SK-N-SH (cell line): ENCODE results near the gene DNAJC5. TPM values are rescaled to one million over a fixed set of nuclear protein-coding genes. Genes with fewer than 3 reads are reported as not detected.
"Not testable (repeated sequence)": the region's sequence is repeated elsewhere in the genome, so short reads cannot be mapped to it uniquely, and the experiment has no call there.

Source experiments
- CTCF ChIA-PET: fragments of 300-600, 350-600 bp; formaldehyde crosslinking; extraction: SDS; loops from one replicate; lab custom pipeline; 2021; lab: Yijun Ruan, JAX
- POLR2A ChIA-PET: fragments of 350-600 bp; sonication (Branson Sonifier 250); formaldehyde crosslinking; extraction: SDS; loops from one replicate; lab custom pipeline; 2020; ENCODE audit warnings: antibody characterized with exemption, inconsistent platforms; lab: Yijun Ruan, JAX
- DNase-seq: peaks from one replicate; pipeline ENCODE4 v3.0.0; 2012
- H2AFZ ChIP-seq: fragments of 200-600 bp; sonication (generic); 2 replicates; pipeline ENCODE4 v1.8.1; 2016; ENCODE audit warnings: antibody characterized with exemption, mild to moderate bottlenecking, low read depth
- H3F3A ChIP-seq: fragments of 200-600 bp; sonication (generic); replicated peaks from 2 replicates; pipeline ENCODE3; 2016; ENCODE audit warnings: antibody characterized with exemption, mild to moderate bottlenecking; ENCODE audit not compliant: insufficient read depth
- H3K27ac ChIP-seq, 2 experiments: fragments of 200-500 bp in 1 of 2; fragments of 200-600 bp in 1 of 2; sonication (Bioruptor generic) in 1 of 2; sonication (generic), shearing (Covaris generic) in 1 of 2; 2 replicates each; pipeline versions ENCODE4 v1.5.1 to v1.6.1; 2014 to 2016; ENCODE audit warnings: low read depth in 2 of 2, inconsistent platforms in 1 of 2, low read length in 1 of 2, mild to moderate bottlenecking in 1 of 2, mixed read lengths in 1 of 2
- H3K27me3 ChIP-seq: fragments of 200-600 bp; sonication (generic), shearing (Covaris generic); 2 replicates; pipeline ENCODE4 v1.6.1; 2016; ENCODE audit warnings: mixed run types; ENCODE audit not compliant: insufficient read depth
- H3K36me3 ChIP-seq, 2 experiments: fragments of 200-500 bp in 1 of 2; fragments of 200-600 bp in 1 of 2; sonication (Bioruptor generic) in 1 of 2; sonication (generic) in 1 of 2; replicated peaks in 1 of 2; 2 replicates each; pipeline versions ENCODE3 to v1.5.1; 2014 to 2016; ENCODE audit warnings: low read length in 1 of 2, mild to moderate bottlenecking in 1 of 2; ENCODE audit not compliant: insufficient read depth in 2 of 2, control insufficient read depth in 1 of 2
- H3K4me1 ChIP-seq, 2 experiments: fragments of 200-500 bp in 1 of 2; fragments of 200-600 bp in 1 of 2; sonication (Bioruptor generic) in 1 of 2; sonication (generic), shearing (Covaris generic) in 1 of 2; 2 replicates each; pipeline versions ENCODE4 v1.5.1 to v1.6.1; 2014 to 2016; ENCODE audit warnings: low read depth in 1 of 2, low read length in 1 of 2, mixed run types in 1 of 2; ENCODE audit not compliant: insufficient read depth in 2 of 2, control insufficient read depth in 1 of 2
- H3K4me2 ChIP-seq: fragments of 200-600 bp; sonication (generic), shearing (Covaris generic); 2 replicates; pipeline ENCODE4 v1.6.1; 2017; ENCODE audit warnings: mixed run types
- H3K4me3 ChIP-seq, 2 experiments: fragments of 200-500 bp in 1 of 2; fragments of 200-600 bp in 1 of 2; sonication (Bioruptor generic) in 1 of 2; sonication (generic), shearing (Covaris generic) in 1 of 2; 2 replicates each; pipeline versions ENCODE4 v1.5.1 to v1.8.1; 2014 to 2016; ENCODE audit warnings: low read depth in 2 of 2, inconsistent platforms in 1 of 2, low read length in 1 of 2, mild to moderate bottlenecking in 1 of 2, mixed read lengths in 1 of 2, moderate library complexity in 1 of 2
- H3K79me2 ChIP-seq: fragments of 200-600 bp; sonication (generic); 2 replicates; pipeline ENCODE4 v1.8.1; 2017; ENCODE audit warnings: mild to moderate bottlenecking; ENCODE audit not compliant: insufficient read depth
- H3K9ac ChIP-seq: fragments of 200-600 bp; sonication (generic); 2 replicates; pipeline ENCODE4 v1.6.1; 2017; ENCODE audit warnings: mixed run types
- H3K9me2 ChIP-seq: fragments of 200-600 bp; sonication (generic); 2 replicates; pipeline ENCODE4 v1.6.1; 2017; ENCODE audit warnings: mixed run types
- H3K9me3 ChIP-seq: fragments of 200-600 bp; sonication (generic); 2 replicates; pipeline ENCODE4 v1.6.1; 2017; ENCODE audit warnings: mixed run types, mild to moderate bottlenecking, moderate library complexity
- H4K20me1 ChIP-seq: fragments of 200-600 bp; sonication (generic); 2 replicates; pipeline ENCODE4 v1.6.1; 2017; ENCODE audit warnings: mild to moderate bottlenecking, mixed run types; ENCODE audit not compliant: insufficient read depth
- ELF1 ChIP-seq: IDR thresholded peaks from 2 replicates; pipeline ENCODE4 v1.4.0; 2012
- EP300 ChIP-seq, 2 experiments: IDR thresholded peaks; 2 replicates each; pipeline versions ENCODE4 v1.4.0 to v1.6.1; 2012; ENCODE audit warnings: borderline replicate concordance in 1 of 2, low read depth in 1 of 2, low read length in 1 of 2
- EZH2phosphoT487 ChIP-seq: fragments of 200-600 bp; sonication (generic); IDR thresholded peaks from 2 replicates; pipeline ENCODE4 v1.6.1; 2017; ENCODE audit warnings: low read depth, mixed run types, mild to moderate bottlenecking, antibody characterized with exemption, moderate library complexity, borderline replicate concordance
- FOSL2 ChIP-seq: IDR thresholded peaks from 2 replicates; pipeline ENCODE4 v1.4.0; 2012; ENCODE audit warnings: low read depth, mild to moderate bottlenecking, moderate library complexity, borderline replicate concordance
- GATA2 ChIP-seq: sonication (generic); formaldehyde crosslinking; IDR thresholded peaks from 2 replicates; pipeline ENCODE4 v1.5.0; 2020; ENCODE audit warnings: mild to moderate bottlenecking, missing genetic modification reagents
- NFIC ChIP-seq: IDR thresholded peaks from 2 replicates; pipeline ENCODE4 v1.4.0; 2012; ENCODE audit warnings: borderline replicate concordance
- NRF1 ChIP-seq: IDR thresholded peaks from 2 replicates; pipeline ENCODE4 v1.6.1; 2012; ENCODE audit warnings: low read depth, mild to moderate bottlenecking, low read length
- POLR2AphosphoS5 ChIP-seq: IDR thresholded peaks from 2 replicates; pipeline ENCODE4 v1.6.1; 2012; ENCODE audit warnings: low read depth, low read length
- RCOR1 ChIP-seq: fragments of 150-350 bp; IDR thresholded peaks from 2 replicates; pipeline ENCODE4 v1.6.1; 2017; ENCODE audit warnings: antibody characterized with exemption, low read length
- RXRA ChIP-seq: IDR thresholded peaks from 2 replicates; pipeline ENCODE4 v1.4.0; 2012; ENCODE audit warnings: low read depth, mild to moderate bottlenecking, borderline replicate concordance
- SMC3 ChIP-seq: IDR thresholded peaks from 2 replicates; pipeline ENCODE4 v1.6.1; 2012; ENCODE audit warnings: low read depth, low read length, improper control_type of control experiment
- TCF12 ChIP-seq: IDR thresholded peaks from 2 replicates; pipeline ENCODE4 v1.4.0; 2012
- WGBS: methylation state at CpG from one replicate; pipeline ENCODE4 v1.1.6; 2017; ENCODE audit warnings: low lambda C conversion rate; 5-methylcytosine and 5-hydroxymethylcytosine counted together
- polyA plus RNA-seq, 3 experiments: library from polyadenylated mRNA; depleted of rRNA; stranded (reverse); fragments of >200 nt; gene quantifications; 2 replicates each; pipeline ENCODE4 v1.2.3, GENCODE V29; 2012
- TF ChIP-seq, protein P1 (sequence below): IDR thresholded peaks from 2 replicates; pipeline ENCODE4 v1.6.1; 2012; ENCODE audit warnings: mild to moderate bottlenecking, low read depth, low read length, moderate library complexity

DNAJC5 gene
- polyA plus RNA-seq, 1 of the 3 experiments (the other 2 are of a cell fraction), result 24.2 TPM

DNA sequence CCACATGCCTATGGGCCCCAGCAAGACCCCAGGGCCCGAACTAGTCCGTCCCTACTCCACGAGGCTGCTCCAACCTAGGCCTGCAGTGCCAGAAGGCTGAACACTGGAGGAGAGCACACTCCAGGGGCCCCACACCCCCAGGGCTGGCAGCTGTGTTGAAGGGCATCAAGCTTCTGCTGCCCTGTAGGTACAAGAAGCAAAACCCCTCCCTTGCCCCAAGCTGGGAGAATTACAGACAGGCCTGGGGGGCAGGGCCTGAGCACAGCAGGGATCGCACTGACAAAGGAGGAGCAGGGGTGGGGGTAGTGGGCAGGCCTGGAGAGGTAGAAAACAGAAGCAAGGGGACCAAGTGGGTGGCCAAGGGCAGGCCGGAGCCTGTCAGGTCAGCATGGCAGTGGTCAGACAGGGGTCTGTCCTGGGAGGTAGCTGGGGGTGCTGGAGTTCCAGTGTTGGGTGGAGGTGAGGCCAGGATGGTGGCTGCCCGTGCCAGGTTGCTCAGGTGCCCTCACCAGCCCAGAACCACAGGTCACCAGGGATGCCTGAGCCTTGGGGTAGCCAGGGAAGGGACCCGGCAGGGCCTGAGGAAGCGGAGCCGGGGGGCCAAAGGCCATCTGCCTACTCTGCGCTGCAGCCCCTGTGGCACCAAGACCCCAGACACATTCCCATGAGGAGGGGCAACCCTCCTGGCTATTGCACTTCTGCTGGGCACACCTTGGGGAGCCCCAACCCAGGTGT lies 64.2 kb downstream of the DNAJC5 start:
- Histone ChIP-seq H3K4me2 (no peak overlapping the region), H4K20me1 (peaks cover 9% of the 10 kb centered on the region), H3K9ac (no peak overlapping the region), H3K4me1 (peaks cover 2 to 17% of the 10 kb centered on the region in 2 experiments; a peak in 1 of 4 replicates), H3K4me3 (no peak overlapping the region), H3K9me2 (no peaks in the 10 kb centered on the region), H3K79me2 (peaks cover 21% of the 10 kb centered on the region), H3K27ac (no peak overlapping the region), H3F3A (peaks cover 8% of the 10 kb centered on the region), H3K9me3 (no peaks in the 10 kb centered on the region), H3K36me3 (peaks cover 0 to 49% of the 10 kb centered on the region in 2 experiments), H2AFZ (no peak overlapping the region), H3K27me3 (no peaks in the 10 kb centered on the region)
- 91% methylated on average over 2 of the region's 10 CpGs for WGBS
- TF ChIP-seq FOSL2, result no peak
- TF ChIP-seq, protein P1, sequence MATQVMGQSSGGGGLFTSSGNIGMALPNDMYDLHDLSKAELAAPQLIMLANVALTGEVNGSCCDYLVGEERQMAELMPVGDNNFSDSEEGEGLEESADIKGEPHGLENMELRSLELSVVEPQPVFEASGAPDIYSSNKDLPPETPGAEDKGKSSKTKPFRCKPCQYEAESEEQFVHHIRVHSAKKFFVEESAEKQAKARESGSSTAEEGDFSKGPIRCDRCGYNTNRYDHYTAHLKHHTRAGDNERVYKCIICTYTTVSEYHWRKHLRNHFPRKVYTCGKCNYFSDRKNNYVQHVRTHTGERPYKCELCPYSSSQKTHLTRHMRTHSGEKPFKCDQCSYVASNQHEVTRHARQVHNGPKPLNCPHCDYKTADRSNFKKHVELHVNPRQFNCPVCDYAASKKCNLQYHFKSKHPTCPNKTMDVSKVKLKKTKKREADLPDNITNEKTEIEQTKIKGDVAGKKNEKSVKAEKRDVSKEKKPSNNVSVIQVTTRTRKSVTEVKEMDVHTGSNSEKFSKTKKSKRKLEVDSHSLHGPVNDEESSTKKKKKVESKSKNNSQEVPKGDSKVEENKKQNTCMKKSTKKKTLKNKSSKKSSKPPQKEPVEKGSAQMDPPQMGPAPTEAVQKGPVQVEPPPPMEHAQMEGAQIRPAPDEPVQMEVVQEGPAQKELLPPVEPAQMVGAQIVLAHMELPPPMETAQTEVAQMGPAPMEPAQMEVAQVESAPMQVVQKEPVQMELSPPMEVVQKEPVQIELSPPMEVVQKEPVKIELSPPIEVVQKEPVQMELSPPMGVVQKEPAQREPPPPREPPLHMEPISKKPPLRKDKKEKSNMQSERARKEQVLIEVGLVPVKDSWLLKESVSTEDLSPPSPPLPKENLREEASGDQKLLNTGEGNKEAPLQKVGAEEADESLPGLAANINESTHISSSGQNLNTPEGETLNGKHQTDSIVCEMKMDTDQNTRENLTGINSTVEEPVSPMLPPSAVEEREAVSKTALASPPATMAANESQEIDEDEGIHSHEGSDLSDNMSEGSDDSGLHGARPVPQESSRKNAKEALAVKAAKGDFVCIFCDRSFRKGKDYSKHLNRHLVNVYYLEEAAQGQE, result no peak
- TF ChIP-seq EP300 (IDR thresholded peaks at IDR 0.05; ENCODE audit: borderline replicate concordance in 1 of 2, low read depth in 1 of 2, low read length in 1 of 2), result no peak
- no peak for TF ChIP-seq NFIC
- TF ChIP-seq GATA2, result no peak
- TF ChIP-seq TCF12, result no peak
- no peak for TF ChIP-seq RXRA
- TF ChIP-seq SMC3, result no peak
- ChIA-PET POLR2A (no interaction called here), CTCF (interaction anchor here (1.0 to 4.8 kb wide), 4 partner anchors 12 to 49 kb away, joined by 3 to 32 read pairs (median 6); partner anchors contain the start of gene PRPF6)
- no peak for DNase-seq

DNA sequence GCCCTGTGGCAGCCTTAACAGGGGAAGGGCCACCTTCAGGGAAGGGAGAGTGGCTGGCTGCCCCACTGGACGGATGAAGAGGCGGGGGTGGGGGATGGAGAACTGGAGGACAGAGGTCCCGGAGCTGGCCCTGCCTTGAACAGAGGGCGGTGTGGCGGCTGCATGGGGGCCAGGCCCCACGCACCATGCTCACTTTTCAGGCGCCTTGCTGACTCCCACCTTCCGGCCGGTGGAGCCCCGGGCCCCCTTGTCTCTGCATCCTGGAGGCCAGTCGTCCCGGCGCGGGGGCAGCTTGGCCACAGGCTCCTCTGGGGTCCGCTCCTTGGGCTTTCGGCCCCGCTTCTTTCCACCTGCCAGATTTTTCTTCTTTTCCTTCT lies 64.8 kb downstream of the DNAJC5 start:
- ChIA-PET CTCF (interaction anchor here (1.4 to 4.8 kb wide), 2 partner anchors 12 to 15 kb away, joined by 3 to 32 read pairs; no protein-coding TSS in a partner anchor), POLR2A (no interaction called here)
- no peak overlapping the region for H3K4me2 ChIP-seq
- no peak overlapping the region for H3K27ac ChIP-seq
- H3F3A ChIP-seq, result peaks cover 8% of the 10 kb centered on the region
- DNase-seq, result no peak
- H3K36me3 ChIP-seq, result peaks cover 0 to 54% of the 10 kb centered on the region in 2 experiments
- TF ChIP-seq ELF1 (no peak), NRF1 (no peak), POLR2AphosphoS5 (no peak), RCOR1 (no peak), EZH2phosphoT487 (no peak)
- peaks cover 0 to 11% of the 10 kb centered on the region in 2 experiments; a peak in 1 of 4 replicates for H3K4me1 ChIP-seq
- no peaks in the 10 kb centered on the region for H3K9me3 ChIP-seq
- no peak overlapping the region for H2AFZ ChIP-seq
- WGBS, result 89% methylated on average over 11 of the region's 17 CpGs
- H3K79me2 ChIP-seq, result peaks cover 15% of the 10 kb centered on the region
- H3K9me2 ChIP-seq, result no peaks in the 10 kb centered on the region
- no peaks in the 10 kb centered on the region for H3K27me3 ChIP-seq
- H4K20me1 ChIP-seq, result peaks cover 3% of the 10 kb centered on the region; the same call in 1 of the 2 replicates
- H3K4me3 ChIP-seq, result no peak overlapping the region
- no peak overlapping the region for H3K9ac ChIP-seq

DNA sequence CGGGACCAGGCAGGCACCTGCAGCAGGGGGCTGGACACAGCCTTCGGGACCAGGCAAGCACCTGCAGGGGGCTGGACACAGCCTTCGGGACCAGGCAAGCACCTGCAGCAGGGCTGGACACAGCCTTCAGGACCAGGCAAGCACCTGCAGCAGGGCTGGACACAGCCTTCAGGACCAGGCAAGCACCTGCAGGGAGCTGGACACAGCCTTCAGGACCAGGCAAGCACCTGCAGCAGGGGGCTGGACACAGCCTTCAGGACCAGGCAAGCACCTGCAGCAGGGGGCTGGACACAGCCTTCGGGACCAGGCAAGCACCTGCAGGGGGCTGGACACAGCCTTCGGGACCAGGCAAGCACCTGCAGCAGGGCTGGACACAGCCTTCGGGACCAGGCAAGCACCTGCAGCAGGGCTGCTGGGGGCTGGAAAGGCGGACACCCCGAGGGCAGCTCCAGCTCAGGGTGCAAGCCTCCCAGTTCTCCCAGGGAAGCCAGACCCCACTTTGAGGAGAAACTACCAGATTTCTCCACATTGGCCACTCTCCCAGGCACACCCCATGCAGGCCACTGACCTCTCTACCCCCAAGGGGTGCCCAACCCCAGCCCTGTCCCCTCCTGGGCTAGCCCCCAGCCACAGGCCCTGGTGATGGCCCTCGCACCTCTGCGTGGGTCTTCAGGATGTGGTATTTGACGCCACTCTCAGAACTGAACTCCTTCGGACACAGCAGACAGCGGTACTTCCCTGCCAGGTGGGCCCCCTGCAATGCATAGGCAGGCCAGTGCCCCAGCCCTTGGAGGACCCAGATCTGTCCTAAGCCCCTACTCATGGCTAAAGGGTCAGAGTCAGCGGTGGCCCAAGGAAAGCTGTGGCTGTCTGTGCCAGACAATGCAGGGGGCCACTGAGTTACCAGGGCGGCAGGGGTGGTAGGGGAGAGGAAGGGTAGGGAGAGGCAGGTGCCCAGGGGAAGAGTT lies 66.0 kb downstream of the DNAJC5 start:
- H3F3A ChIP-seq, H3K9me2 ChIP-seq, DNase-seq, H4K20me1 ChIP-seq, POLR2A ChIA-PET, H3K4me3 ChIP-seq, H3K4me2 ChIP-seq, H3K4me1 ChIP-seq, H3K27ac ChIP-seq, H3K9me3 ChIP-seq, H3K9ac ChIP-seq, H3K27me3 ChIP-seq, H3K79me2 ChIP-seq, H2AFZ ChIP-seq: not testable (repeated sequence)
- CTCF ChIA-PET, result interaction anchor here (2.5 kb wide), 1 partner anchor 13 kb away, joined by 12 read pairs; no protein-coding TSS in a partner anchor
- peaks cover 0 to 54% of the 10 kb centered on the region in 2 experiments for H3K36me3 ChIP-seq
- 97% methylated on average over 10 of the region's 15 CpGs for WGBS
